NCI-H128 (cell line): ENCODE results near the gene HTT.
A peak's percentile ranks its signal among the peaks of the same experiment; 100 is the strongest.

Source experiments
- DNase-seq: peaks from one replicate; lab custom pipeline; 2025; ENCODE audit not compliant: unreplicated experiment; lab: John Stamatoyannopoulos, UW

HTT gene

GRCh38 chr4:3246458-3247398, 172.2 kb downstream of the HTT start:
- DNase-seq = no peak

- DNase-seq = no peak
These were observed 173.1 kb downstream of the HTT start for GRCh38 chr4:3247399-3248177.

GRCh38 chr4:3248178-3248480, 173.6 kb downstream of the HTT start:
- no peak for DNase-seq

GRCh38 chr4:3248811-3249661, 174.6 kb downstream of the HTT start, which contains the start of gene MSANTD1:
Gene MSANTD1 (plus strand): TSS chr4:3249159. CDS start chr4:3249223, 64 bp downstream.
- no peak for DNase-seq

- no peak for DNase-seq
These were observed 175.4 kb downstream of the HTT start for GRCh38 chr4:3249711-3250437.

- DNase-seq = no peak
These were observed 176.0 kb downstream of the HTT start for GRCh38 chr4:3250438-3250955.

- no peak for DNase-seq
These were observed 176.6 kb downstream of the HTT start for GRCh38 chr4:3250956-3251690.

- no peak for DNase-seq
These were observed 177.4 kb downstream of the HTT start for GRCh38 chr4:3251691-3252479.

GRCh38 chr4:3252480-3252828, 178.0 kb downstream of the HTT start:
- no peak for DNase-seq

GRCh38 chr4:3252831-3253641, 178.6 kb downstream of the HTT start:
- no peak for DNase-seq

GRCh38 chr4:3253808-3254207, 179.3 kb downstream of the HTT start:
- DNase-seq = no peak

GRCh38 chr4:3254302-3255131, 180.0 kb downstream of the HTT start:
- no peak for DNase-seq

- DNase-seq = no peak
These were observed 181.2 kb downstream of the HTT start for GRCh38 chr4:3255611-3256186.

- no peak for DNase-seq
These were observed 182.0 kb downstream of the HTT start for GRCh38 chr4:3256230-3257102.

- peak; percentile 27 for DNase-seq
These were observed 182.6 kb downstream of the HTT start for GRCh38 chr4:3257103-3257555.
